DMS79 treated with DMSO at 0.1 percent for 48 hours (cell line): ENCODE results near the gene CNBD2.
"Not testable (repeated sequence)": the region's sequence is repeated elsewhere in the genome, so short reads cannot be mapped to it uniquely, and the experiment has no call there.

Source experiments
- DNase-seq: peaks from one replicate; lab custom pipeline; 2025; lab: John Stamatoyannopoulos, UW

Gene CNBD2

DNA sequence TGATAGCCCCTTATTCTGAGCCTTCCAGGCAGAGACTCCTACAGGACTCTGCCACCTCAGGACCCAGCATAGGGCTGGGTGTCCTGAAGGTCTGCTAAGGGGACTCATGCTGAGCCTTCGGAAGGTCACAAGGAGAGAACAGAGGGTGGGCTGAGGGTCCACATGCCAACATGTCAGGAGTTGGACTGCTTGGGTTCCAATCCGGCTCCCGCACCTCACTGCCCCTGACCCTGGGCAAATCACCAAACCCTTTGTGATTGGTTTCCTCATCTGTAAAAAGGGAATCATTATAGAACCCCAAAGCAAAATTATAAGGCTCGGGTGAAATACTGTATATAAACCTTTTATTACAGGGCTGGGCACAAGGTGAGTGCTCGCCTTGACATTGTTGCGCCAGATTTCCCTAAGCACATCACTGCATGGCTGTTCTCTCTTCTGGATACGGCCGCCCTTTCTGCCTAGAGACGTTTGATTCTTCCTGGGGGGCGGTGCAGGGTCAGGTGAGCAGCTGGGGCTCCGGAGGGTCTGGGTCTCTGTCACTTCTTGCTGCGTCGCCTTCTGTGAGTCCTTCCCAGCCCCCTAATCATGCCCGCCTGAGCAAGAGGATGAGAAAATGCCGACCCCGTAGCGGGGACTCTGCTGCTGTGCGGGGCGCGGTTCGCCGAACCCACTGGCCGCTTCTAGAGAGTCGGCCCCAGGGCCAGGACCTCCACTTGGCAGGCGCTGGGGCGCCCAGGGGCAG is 95.7 kb downstream of the CNBD2 start:
- DNase-seq: no peak

DNA sequence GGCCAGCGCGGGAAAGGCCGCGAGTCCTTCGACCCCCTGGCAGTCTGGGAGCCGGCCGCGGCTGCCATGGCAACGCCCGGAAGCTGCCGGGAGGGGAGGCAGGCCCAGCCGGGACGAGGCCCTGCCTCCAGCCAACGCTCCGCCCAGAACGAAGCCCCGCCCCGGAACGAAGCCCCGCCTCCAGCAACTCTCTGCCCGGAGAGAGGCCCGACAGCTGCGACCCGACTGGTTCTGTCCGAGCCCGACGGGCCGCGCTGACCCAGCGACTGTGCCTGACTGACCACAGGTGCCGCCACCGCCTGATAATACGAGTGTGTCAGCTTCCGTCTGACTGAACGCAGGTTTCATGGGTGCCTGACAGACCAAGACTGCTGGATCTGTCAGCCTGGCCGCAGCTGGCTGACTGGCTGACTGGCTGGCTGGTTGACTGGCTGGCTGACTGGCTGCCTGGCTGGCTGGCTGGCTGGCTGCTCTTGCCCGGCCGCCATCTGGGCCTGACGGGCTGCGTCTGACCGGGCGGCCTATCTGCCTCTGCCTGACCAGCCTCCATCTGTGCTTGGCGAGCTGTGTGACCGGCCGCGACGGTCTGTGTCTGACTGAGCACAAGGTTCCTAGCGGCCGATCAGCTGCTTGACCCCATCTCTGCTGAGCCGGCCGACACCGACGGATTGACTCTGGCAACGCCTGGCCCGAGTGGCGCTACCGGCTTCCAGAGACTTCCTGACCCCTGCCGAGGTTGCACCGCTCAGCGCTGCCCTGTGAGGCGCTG is 96.5 kb downstream of the CNBD2 start:
- DNase-seq: peak; percentile 65

DNA sequence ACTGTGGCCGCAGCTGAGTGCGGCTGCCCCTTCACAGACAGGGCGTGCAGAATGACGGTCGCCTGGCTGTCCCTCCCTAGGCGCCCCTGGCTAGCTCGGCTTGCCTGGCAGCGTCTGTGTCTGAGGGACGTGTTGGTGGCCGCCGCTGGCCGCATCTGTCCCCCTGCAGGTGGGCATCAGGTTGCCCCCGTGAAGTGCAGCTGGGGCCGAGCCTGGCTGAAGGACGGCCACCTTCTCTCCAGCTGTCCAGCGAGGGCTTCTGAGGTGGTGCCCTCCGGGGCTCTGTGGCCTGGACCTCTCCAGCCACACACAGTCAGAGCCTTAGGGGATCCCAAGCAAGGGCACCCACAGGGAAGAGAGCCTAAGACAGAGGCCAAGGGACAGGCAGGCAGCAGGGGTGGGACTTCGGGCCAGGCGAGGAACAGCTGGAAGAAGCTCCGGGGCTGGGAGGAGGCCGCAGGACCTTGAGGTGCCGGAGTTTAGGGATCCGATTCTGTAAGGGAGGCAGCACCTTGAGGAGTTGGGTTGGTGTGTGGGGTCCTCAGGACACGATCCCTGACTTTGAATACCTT is 97.1 kb downstream of the CNBD2 start:
- no peak for DNase-seq

DNA sequence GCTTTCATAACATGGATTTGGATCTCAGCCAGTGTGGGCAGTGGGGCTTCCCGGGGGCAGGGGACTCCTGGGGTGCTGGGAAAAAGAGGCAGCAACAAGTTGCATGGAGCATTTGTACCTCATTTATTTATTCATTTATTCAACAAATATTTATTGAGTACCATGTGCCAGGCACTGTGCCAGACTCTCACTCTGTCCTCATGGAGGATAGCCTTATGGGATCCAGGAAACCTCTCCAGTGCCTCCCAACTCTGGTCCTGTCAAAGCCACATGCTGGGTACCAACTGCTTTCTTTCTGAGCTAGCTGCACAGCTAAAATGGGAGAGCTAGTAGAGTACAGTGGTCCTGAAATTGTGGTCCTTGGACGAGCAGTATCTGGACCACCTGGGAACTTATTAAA is 98.4 kb downstream of the CNBD2 start:
- DNase-seq: no peak

DNA sequence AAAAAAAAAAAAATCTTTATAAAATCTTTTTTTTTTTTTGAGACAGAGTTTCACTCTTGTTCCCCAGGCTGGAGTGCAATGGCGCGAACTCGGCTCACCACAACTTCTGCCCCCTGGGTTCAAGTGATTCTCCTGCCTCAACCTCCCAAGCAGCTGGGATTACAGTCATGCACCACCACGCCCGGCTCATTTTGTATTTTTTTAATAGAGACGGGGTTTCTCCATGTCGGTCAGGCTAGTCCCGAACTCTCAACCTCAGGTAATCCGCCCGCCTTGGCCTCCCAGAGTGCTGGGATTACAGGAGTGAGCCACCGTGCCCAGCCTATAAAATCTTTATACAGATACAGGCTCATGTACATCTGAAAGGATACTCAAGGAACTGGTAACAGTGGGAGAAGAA is 100.1 kb downstream of the CNBD2 start:
- not testable (repeated sequence) for DNase-seq

DNA sequence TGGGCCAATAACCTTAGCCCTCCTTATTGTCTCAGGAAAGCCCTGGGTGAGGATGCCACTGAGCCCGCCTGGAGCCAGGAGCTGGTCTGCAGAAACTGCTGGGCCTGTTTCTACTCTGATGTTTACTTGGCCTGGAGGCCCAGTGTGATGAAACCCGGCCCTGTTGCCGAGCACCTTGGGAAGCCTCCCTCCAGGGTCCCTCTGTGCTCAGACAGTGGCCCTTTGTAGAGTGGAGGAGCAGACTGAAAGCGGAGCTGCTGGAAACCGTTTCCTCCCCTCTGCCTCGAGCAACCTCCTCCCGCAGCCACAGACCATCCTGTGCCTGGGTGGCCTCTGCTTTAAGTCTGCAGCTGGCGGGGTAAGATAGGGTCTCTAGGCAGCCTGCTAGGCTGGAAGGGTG is 102.1 kb downstream of the CNBD2 start:
- no peak for DNase-seq

DNA sequence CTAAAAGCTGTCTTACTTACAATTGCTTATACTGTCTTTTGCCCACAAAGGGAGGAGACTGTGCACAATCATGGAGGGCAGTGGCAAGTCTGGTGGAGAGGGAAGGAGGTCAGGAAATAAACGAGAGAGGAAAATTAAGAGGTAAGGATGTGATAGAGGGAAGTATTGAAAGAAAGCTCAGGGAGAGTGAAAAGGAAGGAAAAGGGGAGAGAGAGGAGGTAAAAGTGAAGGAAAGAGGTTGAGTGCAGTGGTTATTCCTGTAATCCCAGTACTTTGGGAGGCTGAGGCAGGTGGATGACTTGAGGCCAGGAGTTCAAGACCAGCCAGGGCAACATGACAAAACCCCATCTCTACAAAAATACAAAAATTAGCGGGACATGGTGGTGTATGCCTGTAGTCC is 103.5 kb downstream of the CNBD2 start:
- no peak for DNase-seq

DNA sequence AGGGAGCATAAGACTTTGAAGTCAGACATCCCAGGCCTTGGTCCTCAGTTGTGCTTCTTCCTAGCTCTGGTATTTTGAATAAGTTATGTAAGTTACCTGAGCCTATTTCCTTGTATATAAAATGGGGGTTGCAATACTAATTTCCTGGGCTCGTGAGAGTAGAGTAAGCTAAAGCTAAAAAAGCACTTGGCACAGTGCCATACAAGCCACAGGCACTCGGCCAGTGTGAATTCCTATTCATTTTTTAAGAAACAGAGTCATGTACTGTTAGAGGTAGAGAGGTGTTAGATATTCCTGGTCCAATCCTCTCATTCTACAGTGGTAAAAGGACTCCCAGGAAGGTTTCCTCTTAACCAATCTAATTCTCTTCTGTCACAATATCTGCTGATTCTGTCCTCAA is 106.6 kb downstream of the CNBD2 start:
- no peak for DNase-seq

DNA sequence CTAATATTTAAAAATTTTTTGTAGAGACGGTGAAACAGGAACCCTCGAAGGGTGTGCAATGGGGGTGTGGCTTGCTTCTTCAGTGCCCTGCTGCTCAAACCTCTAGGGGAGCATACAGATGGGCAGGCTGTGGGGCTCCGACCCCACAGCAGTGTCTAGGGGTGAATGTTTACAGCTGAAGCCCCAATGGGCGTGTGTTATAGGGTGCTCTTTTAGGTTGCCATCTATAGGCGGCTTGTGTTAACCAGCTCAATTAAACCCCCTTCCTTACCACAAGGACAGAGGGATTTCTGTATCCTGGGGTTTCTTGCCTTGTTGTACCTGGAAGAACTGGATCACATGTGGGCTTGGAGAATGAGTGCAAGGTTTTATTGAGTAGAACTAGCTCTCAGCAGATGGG is 109.4 kb downstream of the CNBD2 start:
- DNase-seq: not testable (repeated sequence)

DNA sequence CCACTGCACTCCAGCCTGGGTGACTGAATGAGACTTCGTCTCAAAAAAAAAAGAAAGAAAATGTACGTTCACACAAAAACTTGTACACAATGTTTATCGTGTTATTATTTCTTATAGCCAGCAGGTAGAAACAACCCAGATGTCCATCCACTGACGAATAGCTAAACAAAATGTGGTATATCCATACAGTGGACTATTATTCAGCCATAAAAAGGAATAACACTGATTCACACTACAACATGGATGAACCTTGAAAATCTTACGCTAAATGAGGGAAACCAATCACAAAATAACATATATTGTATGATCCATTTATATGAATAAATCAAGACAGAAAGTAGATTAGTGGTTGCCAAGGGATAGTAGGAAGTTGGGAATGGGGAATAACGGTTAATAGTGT is 111.1 kb downstream of the CNBD2 start:
- DNase-seq: no peak

DNA sequence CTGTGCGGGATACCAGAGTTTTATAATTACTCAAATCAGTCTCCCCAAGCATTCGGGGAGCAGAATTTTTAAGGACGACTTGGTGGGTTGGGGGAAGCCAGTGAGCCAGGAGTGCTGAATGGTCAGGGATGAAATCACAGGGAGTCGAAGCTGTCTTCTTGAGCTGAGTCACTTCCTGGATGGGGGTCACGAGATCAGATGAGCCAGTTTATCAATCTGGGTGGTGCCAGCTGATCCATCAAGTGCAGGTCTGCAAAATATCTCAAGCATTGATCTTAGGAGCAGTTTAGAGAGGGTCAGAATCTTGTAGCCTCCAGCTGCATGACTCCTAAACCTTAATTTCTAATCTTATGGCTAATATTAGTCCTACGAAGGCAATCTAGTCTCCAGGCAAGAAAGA is 111.6 kb downstream of the CNBD2 start:
- DNase-seq: not testable (repeated sequence)
